Endometrium (tissue), 2 donors: Measurements from ENCODE around the gene SPATA6L.

Experiments
- FAIRE-seq: peaks from 2 replicates; lab custom pipeline; 2012; peaks lifted over from hg19 to GRCh38; lab: Jason Lieb, UNC
- donor health status: control.
- donor health status: control.

Gene SPATA6L

GRCh38 chr9:4584636-4585035 is 81.6 kb downstream of the SPATA6L start:
- no peak for FAIRE-seq

- FAIRE-seq, result no peak
These were observed 83.3 kb downstream of the SPATA6L start for GRCh38 chr9:4583001-4583400.

- FAIRE-seq, result no peak
These were observed 84.3 kb downstream of the SPATA6L start for GRCh38 chr9:4581861-4582565.

GRCh38 chr9:4581035-4581760 is 85.1 kb downstream of the SPATA6L start:
- no peak for FAIRE-seq

DNA sequence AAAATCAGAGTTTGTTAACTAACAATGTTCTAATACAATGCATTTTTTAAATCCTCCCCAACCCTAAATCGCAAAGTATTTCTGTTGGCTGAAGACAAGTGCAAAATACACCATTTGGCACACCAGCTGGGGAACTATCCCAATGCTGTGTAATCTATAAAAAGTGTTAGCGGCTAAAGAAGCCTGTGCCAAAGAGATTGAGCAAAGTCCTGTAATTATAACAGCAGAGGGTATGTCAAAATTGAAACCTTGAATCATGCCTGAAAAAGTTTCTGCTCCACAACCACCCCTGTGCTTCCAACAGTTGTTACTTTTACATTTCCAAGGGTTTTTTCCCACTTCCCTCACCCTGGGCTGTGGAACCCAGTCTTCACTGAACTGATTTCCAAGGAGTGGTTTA is 87.3 kb downstream of the SPATA6L start:
- FAIRE-seq, result no peak

- FAIRE-seq, result no peak
These were observed 89.8 kb downstream of the SPATA6L start for GRCh38 chr9:4576448-4576847.

DNA sequence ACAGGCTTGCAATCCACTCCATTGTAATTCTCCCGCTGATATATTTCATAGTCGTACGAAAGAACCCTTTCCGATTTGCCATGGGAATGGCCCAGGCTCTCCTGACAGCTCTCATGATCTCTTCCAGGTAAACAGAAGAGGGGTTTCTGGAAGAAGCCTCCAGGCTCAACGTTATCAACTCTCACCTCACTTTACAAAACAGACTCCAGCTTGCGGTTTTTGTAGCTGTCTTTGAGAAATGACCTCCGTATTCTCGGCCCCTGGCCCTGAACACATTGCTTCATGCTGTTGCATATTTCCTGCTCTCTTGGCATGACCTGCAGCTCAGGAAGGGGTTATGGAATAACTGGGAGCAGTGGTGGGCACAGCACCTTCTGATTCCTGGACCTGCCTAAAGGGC is 90.3 kb downstream of the SPATA6L start:
- FAIRE-seq, result no peak

DNA sequence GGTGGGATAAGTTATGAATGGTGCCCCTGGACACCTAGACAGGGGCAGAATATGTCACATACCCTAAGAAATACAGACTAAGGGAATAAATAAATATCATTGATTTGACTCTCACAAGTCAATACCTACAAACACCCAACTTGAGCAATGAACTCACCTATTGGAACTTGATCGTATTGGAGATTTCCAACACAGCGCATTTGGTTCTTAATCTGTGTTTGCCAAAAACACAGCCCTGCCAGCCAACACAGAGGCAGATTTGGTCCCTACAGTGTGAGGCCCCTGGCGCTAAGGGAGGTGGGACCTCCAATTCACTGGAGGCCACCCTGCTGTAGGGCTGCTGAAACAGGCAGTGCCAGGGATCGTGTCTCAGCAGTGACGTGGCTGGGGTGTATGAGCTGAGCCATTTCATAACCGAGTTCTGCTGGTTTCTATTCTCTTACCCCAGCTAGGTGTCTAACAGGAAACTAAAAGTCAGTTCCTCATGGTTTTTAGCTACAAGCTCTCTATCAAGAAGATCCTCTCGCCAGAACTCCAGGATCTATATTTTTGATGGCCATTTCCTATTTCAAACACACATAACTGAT is 91.5 kb downstream of the SPATA6L start:
- no peak for FAIRE-seq

DNA sequence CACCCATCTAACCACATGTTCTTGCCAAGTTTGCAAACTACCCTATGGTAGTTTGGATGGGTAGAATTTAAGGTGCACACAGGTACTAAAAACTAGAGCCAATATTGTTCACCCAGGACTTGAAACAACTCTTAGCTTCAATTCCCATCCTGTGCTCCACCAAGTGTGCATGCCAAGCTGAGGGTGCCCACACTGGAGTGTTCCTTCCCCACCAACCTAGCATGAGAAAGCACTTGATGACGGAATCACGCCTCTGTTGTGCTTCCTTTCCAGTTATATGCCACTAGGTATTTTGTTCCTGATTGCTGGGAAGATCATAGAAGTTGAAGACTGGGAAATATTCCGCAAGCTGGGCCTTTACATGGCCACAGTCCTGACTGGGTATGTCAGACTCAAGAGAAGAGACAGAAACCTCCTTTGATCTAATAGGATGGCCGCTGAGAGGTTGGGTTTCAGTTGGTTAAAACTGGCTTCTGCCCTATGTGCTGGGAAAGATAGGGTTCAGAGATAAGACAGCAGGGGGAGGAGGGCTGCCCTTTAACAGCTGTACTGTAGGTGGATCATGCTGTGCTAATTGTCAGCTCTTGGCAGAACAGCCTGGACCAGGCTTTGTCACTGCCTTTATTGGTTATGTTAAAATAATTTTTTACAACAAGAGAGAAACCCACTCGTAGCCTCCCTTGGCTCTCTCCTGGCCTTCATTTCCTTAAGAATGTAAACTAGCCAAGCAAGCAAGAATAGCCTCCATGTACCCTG is 92.5 kb downstream of the SPATA6L start:
- no peak for FAIRE-seq

- no peak for FAIRE-seq
These were observed 93.1 kb downstream of the SPATA6L start for GRCh38 chr9:4573176-4573575.

GRCh38 chr9:4572184-4572826 is 94.0 kb downstream of the SPATA6L start:
- no peak for FAIRE-seq

DNA sequence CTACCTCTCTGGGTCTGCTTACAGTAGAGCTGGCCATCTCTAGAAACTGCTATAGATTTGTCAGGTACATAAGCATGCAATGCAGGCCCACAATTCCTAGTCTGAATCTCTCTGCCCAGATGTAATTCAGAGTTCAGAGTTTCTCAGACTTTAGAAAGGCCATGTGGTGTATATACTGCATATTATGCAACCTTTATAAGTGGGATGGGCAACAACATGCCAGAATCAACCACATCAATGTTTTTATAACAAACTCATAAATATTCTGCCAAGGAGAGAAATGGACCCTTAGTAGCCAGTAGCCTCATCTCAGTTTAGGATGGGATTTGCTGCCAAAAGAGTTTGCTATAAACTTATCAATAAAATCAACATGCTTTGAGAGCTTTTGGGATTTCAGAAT is 97.2 kb downstream of the SPATA6L start:
- FAIRE-seq, result no peak

GRCh38 chr9:4567601-4568000 is 98.7 kb downstream of the SPATA6L start:
- FAIRE-seq, result no peak

GRCh38 chr9:4566806-4567205 is 99.5 kb downstream of the SPATA6L start:
- FAIRE-seq, result no peak

- FAIRE-seq, result no peak
These were observed 103.2 kb downstream of the SPATA6L start for GRCh38 chr9:4563105-4563504.

GRCh38 chr9:4559261-4560182 is 106.8 kb downstream of the SPATA6L start:
- FAIRE-seq, result no peak

DNA sequence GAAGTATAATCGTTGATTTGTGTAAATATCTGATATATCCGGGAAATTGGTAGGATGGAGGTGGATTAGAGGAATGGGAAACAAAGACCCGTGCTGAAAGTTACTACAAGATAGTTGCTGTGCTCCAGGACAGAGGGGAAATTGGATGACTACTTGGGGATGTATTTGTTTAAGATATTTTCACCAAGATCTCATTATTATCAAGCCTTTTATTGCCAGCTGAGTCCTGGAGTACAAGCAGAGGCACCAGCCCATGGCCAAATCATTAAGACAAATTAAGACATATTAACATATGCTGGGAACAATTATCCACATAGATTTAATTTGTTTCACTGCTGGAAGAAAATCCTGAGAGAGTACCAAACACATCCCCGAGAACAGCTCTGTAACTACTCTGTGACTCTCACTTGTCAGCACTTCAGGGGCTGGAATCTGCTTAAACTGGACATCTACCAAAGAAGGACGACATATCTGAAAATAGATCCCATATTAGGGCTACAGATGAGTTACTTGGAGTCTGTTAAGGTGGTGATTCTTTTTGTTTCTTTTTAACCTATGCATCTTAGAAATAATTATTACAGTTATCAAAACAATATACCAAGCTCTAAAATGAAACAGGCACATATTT is 107.8 kb downstream of the SPATA6L start:
- FAIRE-seq, result no peak

DNA sequence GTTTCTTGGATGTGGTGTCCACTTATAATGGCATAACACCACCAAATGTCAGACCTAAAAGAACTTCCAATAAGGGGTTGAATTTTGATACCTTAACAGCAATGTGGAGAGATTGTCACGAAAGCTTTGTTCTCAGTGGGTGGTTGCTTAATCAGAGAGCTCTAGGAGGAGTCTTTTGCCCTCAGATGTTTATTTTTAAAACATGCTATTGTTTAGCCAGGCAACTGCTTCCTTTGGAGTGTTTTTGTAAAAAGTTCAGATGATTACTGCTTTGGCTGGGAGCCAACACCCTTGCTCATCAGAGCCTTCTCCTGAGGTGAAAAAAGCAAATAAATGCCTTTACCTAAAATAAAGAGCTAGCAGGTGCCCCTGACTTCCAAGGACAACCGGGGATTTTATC is 111.0 kb downstream of the SPATA6L start:
- no peak for FAIRE-seq

GRCh38 chr9:4553951-4554381 is 112.3 kb downstream of the SPATA6L start:
- FAIRE-seq, result no peak

GRCh38 chr9:4550777-4551484 is 115.3 kb downstream of the SPATA6L start:
- no peak for FAIRE-seq
